K562 (cell line): ENCODE data around the gene PPCDC. TPM values are rescaled to one million over a fixed set of nuclear protein-coding genes. Genes with fewer than 3 reads are reported as not detected.
A peak's percentile ranks its signal among the peaks of the same experiment; 100 is the strongest.

Experiments used
- ARID2 ChIP-seq: fragments of 450-650 bp; IDR thresholded peaks from 2 replicates; pipeline ENCODE4 v1.6.1; 2017; ENCODE audit warnings: antibody characterized with exemption, mild to moderate bottlenecking
- ATF1 ChIP-seq, 2 experiments: fragments of 450-650 bp in 1 of 2; IDR thresholded peaks; 2 replicates each; pipeline ENCODE4 v1.6.1; 2016; ENCODE audit warnings: missing compliant biosample characterization in 1 of 2, missing genetic modification characterization in 1 of 2
- BRD4 ChIP-seq: fragments of 200-600 bp; sonication (generic); IDR thresholded peaks from 2 replicates; pipeline ENCODE4 v1.6.1; 2017; ENCODE audit warnings: inconsistent platforms
- CBFA2T2 ChIP-seq: fragments of 450-650 bp; conservative IDR thresholded peaks from 2 replicates; pipeline ENCODE4 v1.6.1; 2017; ENCODE audit warnings: mild to moderate bottlenecking
- E2F3 ChIP-seq: fragments of 250-450 bp; sonication (Bioruptor Pico); IDR thresholded peaks from 2 replicates; pipeline ENCODE4 v1.4.0; 2020; ENCODE audit warnings: mild to moderate bottlenecking
- HBP1 ChIP-seq: fragments of 450-650 bp; formaldehyde crosslinking; IDR thresholded peaks from 2 replicates; pipeline ENCODE4 v1.4.0; 2022; ENCODE audit warnings: missing genetic modification characterization
- KAT8 ChIP-seq: fragments of 450-650 bp; IDR thresholded peaks from 2 replicates; pipeline ENCODE4 v1.6.1; 2016; ENCODE audit warnings: low read depth, mild to moderate bottlenecking
- LARP7 ChIP-seq: fragments of 450-650 bp; IDR thresholded peaks from 2 replicates; pipeline ENCODE4 v1.6.1; 2016
- MTA2 ChIP-seq: fragments of 450-650 bp; IDR thresholded peaks from 2 replicates; pipeline ENCODE4 v1.6.1; 2016; ENCODE audit warnings: low read depth
- MYC ChIP-seq, 2 experiments: fragments of 250-450 bp in 1 of 2; sonication (Bioruptor Pico) in 1 of 2; IDR thresholded peaks; 2 replicates each; pipeline versions ENCODE4 v1.5.1 to v1.6.1; 2012 to 2021; ENCODE audit warnings: low read depth in 2 of 2, borderline replicate concordance in 1 of 2, improper control_type of control experiment in 1 of 2, low read length in 1 of 2, mild to moderate bottlenecking in 1 of 2, moderate library complexity in 1 of 2
- MYNN ChIP-seq, 2 experiments: sonication (generic); formaldehyde crosslinking in 1 of 2; IDR thresholded peaks; 2 replicates each; pipeline versions ENCODE4 v1.5.0 to v1.6.1; 2016 to 2020; ENCODE audit warnings: antibody characterized with exemption in 1 of 2, missing genetic modification reagents in 1 of 2
- NFIC ChIP-seq: fragments of 450-650 bp; IDR thresholded peaks from 2 replicates; pipeline ENCODE4 v1.6.1; 2017; ENCODE audit warnings: mild to moderate bottlenecking, inconsistent platforms
- SREBF1 ChIP-seq: fragments of 150-350 bp; IDR thresholded peaks from 2 replicates; pipeline ENCODE4 v1.6.1; 2014; ENCODE audit warnings: antibody characterized with exemption, low read depth, low read length, borderline replicate concordance
- STAG1 ChIP-seq: sonication (generic); formaldehyde crosslinking; IDR thresholded peaks from 2 replicates; pipeline ENCODE4 v1.5.0; 2020; ENCODE audit warnings: missing genetic modification reagents, borderline replicate concordance
- TCF15 ChIP-seq: fragments of 250-450 bp; sonication (Bioruptor Pico); IDR thresholded peaks from 2 replicates; pipeline ENCODE4 v1.8.0; 2022; ENCODE audit warnings: moderate library complexity, mild to moderate bottlenecking, inconsistent platforms
- ZFPM2 ChIP-seq: fragments of 250-450 bp; sonication (Bioruptor Pico); IDR thresholded peaks from 2 replicates; pipeline ENCODE4 v1.5.1; 2022; ENCODE audit warnings: mild to moderate bottlenecking
- ZNF277 ChIP-seq: fragments of 250-450 bp; sonication (Bioruptor Pico); IDR thresholded peaks from 2 replicates; pipeline ENCODE4 v1.8.0; 2022; ENCODE audit warnings: inconsistent platforms, mild to moderate bottlenecking, moderate library complexity, borderline replicate concordance
- polyA plus RNA-seq, 8 experiments: library from polyadenylated mRNA; depleted of rRNA in 4 of 8; stranded (reverse) in 5 of 8; unstranded in 3 of 8; fragments of >200 nt; fragmentation: Nextera tagmentation in 2 of 8; fragmentation: Illumina TruSeq in 1 of 8; extraction: Ambion mirVana in 2 of 8; extraction: Trizol in 1 of 8; gene quantifications; 2 replicates each; pipeline versions ENCODE4 v1.2.1 to v1.2.3, GENCODE V29; 2011 to 2014; ENCODE audit warnings: inconsistent platforms in 1 of 8, missing spikeins in 1 of 8
- total RNA-seq, 7 experiments: library from RNA; depleted of rRNA in 6 of 7; stranded (reverse); fragments of >200 nt in 6 of 7; fragmentation: Illumina TruSeq in 2 of 7; extraction: Trizol in 2 of 7; gene quantifications; 2 replicates each; pipeline versions ENCODE4 v1.2.1 to v1.2.3, GENCODE V29; 2011 to 2021; ENCODE audit warnings: low replicate concordance in 1 of 7
- TF ChIP-seq, protein P1 (sequence below), 2 experiments: IDR thresholded peaks; 2 replicates each; pipeline ENCODE4 v1.6.1; 2011; ENCODE audit warnings: borderline replicate concordance in 1 of 2, control low read depth in 1 of 2, low read depth in 1 of 2, low read length in 1 of 2, mild to moderate bottlenecking in 1 of 2, mixed read lengths in 1 of 2, moderate library complexity in 1 of 2; ENCODE audit not compliant: insufficient read depth in 1 of 2, insufficient read length in 1 of 2, poor library complexity in 1 of 2, severe bottlenecking in 1 of 2; ENCODE audit errors: extremely low read depth in 1 of 2
- TF ChIP-seq, protein P2 (sequence below): sonication (generic); formaldehyde crosslinking; IDR thresholded peaks from 2 replicates; pipeline ENCODE4 v1.8.0; 2022; ENCODE audit warnings: missing genetic modification reagents, mild to moderate bottlenecking, borderline replicate concordance

PPCDC gene
- total and polyA plus RNA-seq, 9 of the 15 experiments (the other 6 are each of a cell fraction or from before 2014, with no cell fraction given) = 10.9 to 53.6 (median 16.7) TPM

DNA sequence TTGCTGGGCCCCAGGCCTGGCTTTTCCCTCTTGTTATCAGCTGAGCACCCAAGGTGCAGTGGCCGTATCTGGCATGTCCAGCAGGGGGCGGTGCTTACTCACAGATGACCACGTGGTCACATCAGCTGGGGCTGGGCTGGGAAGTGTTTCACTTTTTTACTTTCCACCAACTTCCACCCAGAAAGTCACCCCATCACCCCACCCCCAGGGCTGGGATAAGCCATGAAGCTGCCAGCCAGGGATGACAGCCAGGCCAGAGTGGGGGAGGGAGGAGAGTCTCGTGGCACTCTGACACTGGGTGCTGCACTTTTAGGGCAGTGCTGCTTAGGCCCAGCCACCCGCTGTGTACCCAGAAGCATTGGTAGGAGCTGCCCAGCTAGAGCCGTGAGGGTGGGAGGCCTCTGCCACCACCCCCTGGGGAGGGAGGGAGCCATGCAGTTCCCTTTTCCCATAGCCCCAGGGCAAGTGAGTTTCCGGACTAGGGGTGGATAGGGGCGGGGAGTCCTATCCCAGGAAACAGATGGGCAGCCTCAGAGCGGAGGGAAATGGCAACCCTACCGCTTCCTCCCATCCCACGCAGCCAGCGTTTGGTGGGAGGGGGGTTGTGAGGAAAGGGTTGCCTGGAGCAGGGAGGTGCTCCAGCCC lies 6.1 kb downstream of the PPCDC start (continued):
- peak; percentile 87 for TF ChIP-seq MYC (IDR thresholded peaks at IDR 0.05; ENCODE audit: low read depth, low read length)
- TF ChIP-seq MYC (CRISPR knock-in tag; IDR thresholded peaks at IDR 0.05; ENCODE audit: borderline replicate concordance, low read depth) = peak; percentile 45; the same call in 1 of the 2 replicates
- TF ChIP-seq MYNN (IDR thresholded peaks at IDR 0.05) = peak; percentile 53; the same call in 1 of the 2 replicates
- TF ChIP-seq MYNN (CRISPR knock-in tag; IDR thresholded peaks at IDR 0.05) = no peak
- TF ChIP-seq, protein P1, sequence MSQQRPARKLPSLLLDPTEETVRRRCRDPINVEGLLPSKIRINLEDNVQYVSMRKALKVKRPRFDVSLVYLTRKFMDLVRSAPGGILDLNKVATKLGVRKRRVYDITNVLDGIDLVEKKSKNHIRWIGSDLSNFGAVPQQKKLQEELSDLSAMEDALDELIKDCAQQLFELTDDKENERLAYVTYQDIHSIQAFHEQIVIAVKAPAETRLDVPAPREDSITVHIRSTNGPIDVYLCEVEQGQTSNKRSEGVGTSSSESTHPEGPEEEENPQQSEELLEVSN (IDR thresholded peaks at IDR 0.05; ENCODE audit: borderline replicate concordance in 1 of 2, extremely low read depth in 1 of 2, insufficient read depth in 1 of 2, insufficient read length in 1 of 2, low read depth in 1 of 2, low read length in 1 of 2, poor library complexity in 1 of 2, severe bottlenecking in 1 of 2) = no peak
- TF ChIP-seq, protein P2, sequence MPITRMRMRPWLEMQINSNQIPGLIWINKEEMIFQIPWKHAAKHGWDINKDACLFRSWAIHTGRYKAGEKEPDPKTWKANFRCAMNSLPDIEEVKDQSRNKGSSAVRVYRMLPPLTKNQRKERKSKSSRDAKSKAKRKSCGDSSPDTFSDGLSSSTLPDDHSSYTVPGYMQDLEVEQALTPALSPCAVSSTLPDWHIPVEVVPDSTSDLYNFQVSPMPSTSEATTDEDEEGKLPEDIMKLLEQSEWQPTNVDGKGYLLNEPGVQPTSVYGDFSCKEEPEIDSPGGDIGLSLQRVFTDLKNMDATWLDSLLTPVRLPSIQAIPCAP (CRISPR knock-in tag) = no peak
- TF ChIP-seq ZFPM2 (CRISPR knock-in tag) = no peak
- no peak for TF ChIP-seq LARP7
- no peak for TF ChIP-seq MTA2
- no peak for TF ChIP-seq TCF15 (CRISPR knock-in tag)
- no peak for TF ChIP-seq BRD4
- TF ChIP-seq CBFA2T2 = peak; percentile 61
- TF ChIP-seq KAT8 = no peak
- TF ChIP-seq STAG1 (CRISPR knock-in tag) = peak; percentile 90
- peak; percentile 90 for TF ChIP-seq ARID2
- TF ChIP-seq SREBF1 = 0 out of 2 replicates have a peak, but pooled peaks have one; percentile 39
- TF ChIP-seq HBP1 (CRISPR knock-in tag) = no peak
- no peak for TF ChIP-seq ZNF277 (CRISPR knock-in tag)
- TF ChIP-seq ATF1 (CRISPR knock-in tag; IDR thresholded peaks at IDR 0.05) = no peak
- peak; percentile 39; the same call in 1 of the 2 replicates for TF ChIP-seq ATF1 (tag; IDR thresholded peaks at IDR 0.05)
- no peak for TF ChIP-seq NFIC
- no peak for TF ChIP-seq E2F3
